Erythroblast (primary cell): ENCODE measurements around the gene DZIP3.

Source experiments
- GATA1 ChIP-seq: IDR thresholded peaks from 2 replicates; pipeline ENCODE4 v1.6.1; 2011; ENCODE audit warnings: low read depth, mild to moderate bottlenecking, control low read depth, low read length, moderate library complexity
- POLR2A ChIP-seq: IDR thresholded peaks from 2 replicates; pipeline ENCODE4 v1.6.1; 2011; ENCODE audit warnings: mild to moderate bottlenecking, low read length

DNA sequence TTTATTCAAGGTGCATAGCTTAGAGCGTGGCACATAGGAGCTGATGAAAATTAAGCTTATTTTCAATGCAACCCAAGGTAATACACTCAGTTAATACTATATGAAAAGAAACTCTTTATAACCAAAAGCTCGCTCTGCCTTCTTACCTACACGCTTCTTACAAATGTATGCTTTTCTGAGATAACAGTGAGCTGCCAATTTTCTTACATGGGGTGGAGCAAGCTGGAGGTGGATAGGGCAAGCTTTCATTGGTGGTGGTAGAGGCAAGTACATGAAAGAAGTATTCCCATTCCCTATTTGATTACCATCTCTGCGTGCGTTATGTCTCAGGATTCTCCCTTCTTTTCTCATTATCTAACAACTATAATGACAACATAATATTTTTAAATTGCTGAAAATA lies 8.9 kb downstream of the DZIP3 start:
- TF ChIP-seq POLR2A (peak; percentile 24), GATA1 (no peak)
